Measurements from ENCODE around the gene TSPAN19.

Gene TSPAN19

GRCh38 chr12:85036234-85036707 lies at the start of gene TSPAN19, which contains the start of gene LRRIQ1:
Gene TSPAN19 (minus strand): TSS chr12:85036277. CDS start chr12:85029946, 6,331 bp downstream.
Gene LRRIQ1 (plus strand): TSS chr12:85036351. CDS start chr12:85038177, 1,826 bp downstream.
- DNase-seq: peak; percentile 36 to 90 (median 74)
- intact Hi-C loops (cut with DNase I): no loop called here

- no peak for DNase-seq
- intact Hi-C loops (cut with DNase I): no loop called here
Measured at GRCh38 chr12:85085066-85085465, 49.0 kb upstream of the TSPAN19 start.

- intact Hi-C loops (cut with DNase I): no loop called here
- DNase-seq: peak in 3 of 42 donors; percentile 5 to 17 (median 10)
Measured at GRCh38 chr12:85076688-85077430, 40.8 kb upstream of the TSPAN19 start.

GRCh38 chr12:85072826-85073225 lies 36.7 kb upstream of the TSPAN19 start:
- no peak for DNase-seq
- intact Hi-C loops (cut with DNase I): no loop called here

- intact Hi-C loops (cut with DNase I): no loop called here
- DNase-seq: no peak
Measured at GRCh38 chr12:85065837-85066482, 29.9 kb upstream of the TSPAN19 start.

- intact Hi-C loops (cut with DNase I): no loop called here
Measured at GRCh38 chr12:85060916-85061315, 24.8 kb upstream of the TSPAN19 start.

GRCh38 chr12:85059594-85059993 lies 23.5 kb upstream of the TSPAN19 start:
- no peak for DNase-seq
- intact Hi-C loops (cut with DNase I): no loop called here

More at GRCh38 chr12:85060916-85061315, 24.8 kb upstream of the TSPAN19 start:
- no peak for DNase-seq

- no peak for DNase-seq
- intact Hi-C loops (cut with DNase I): no loop called here
Measured at GRCh38 chr12:85058339-85058738, 22.3 kb upstream of the TSPAN19 start.

- DNase-seq: peak in 22 of 42 donors; percentile 4 to 80 (median 25)
- intact Hi-C loops (cut with DNase I): no loop called here
Measured at GRCh38 chr12:85057370-85057963, 21.4 kb upstream of the TSPAN19 start.

GRCh38 chr12:85043829-85044228 lies 7.8 kb upstream of the TSPAN19 start:
- DNase-seq: no peak
- intact Hi-C loops (cut with DNase I): no loop called here

- no peak for DNase-seq
- intact Hi-C loops (cut with DNase I): no loop called here
Measured at GRCh38 chr12:85041395-85041794, 5.3 kb upstream of the TSPAN19 start.

- intact Hi-C loops (cut with DNase I): no loop called here
- no peak for DNase-seq
Measured at GRCh38 chr12:85036733-85037132, 656 bp upstream of the TSPAN19 start.

- intact Hi-C loops (cut with DNase I): no loop called here
- no peak for DNase-seq
Measured at GRCh38 chr12:85029456-85029855, 6.6 kb downstream of the TSPAN19 start.

- intact Hi-C loops (cut with DNase I): no loop called here
Measured at GRCh38 chr12:85018098-85018497, 18.0 kb downstream of the TSPAN19 start.

GRCh38 chr12:85017618-85018017 lies 18.5 kb downstream of the TSPAN19 start:
- intact Hi-C loops (cut with DNase I): no loop called here

More at GRCh38 chr12:85018098-85018497, 18.0 kb downstream of the TSPAN19 start:
- no peak for DNase-seq

GRCh38 chr12:85017133-85017532 lies 18.9 kb downstream of the TSPAN19 start:
- intact Hi-C loops (cut with DNase I): no loop called here
- DNase-seq: no peak

More at GRCh38 chr12:85017618-85018017, 18.5 kb downstream of the TSPAN19 start:
- DNase-seq: no peak

- intact Hi-C loops (cut with DNase I): no loop called here
- DNase-seq: peak in 28 of 42 donors; percentile 4 to 75 (median 32)
Measured at GRCh38 chr12:85016413-85016812, 19.7 kb downstream of the TSPAN19 start.

- intact Hi-C loops (cut with DNase I): no loop called here
- DNase-seq: no peak
Measured at GRCh38 chr12:85007836-85008235, 28.2 kb downstream of the TSPAN19 start.

- intact Hi-C loops (cut with DNase I): no loop called here
- no peak for DNase-seq
Measured at GRCh38 chr12:85006206-85006605, 29.9 kb downstream of the TSPAN19 start.

- intact Hi-C loops (cut with DNase I): no loop called here
Measured at GRCh38 chr12:85005615-85006014, 30.5 kb downstream of the TSPAN19 start.

More at GRCh38 chr12:85005615-85006014, 30.5 kb downstream of the TSPAN19 start:
- DNase-seq: no peak

Measured in head of caudate nucleus (tissue), 42 donors.